Endothelial cell of umbilical vein (primary cell): ENCODE results near the gene CEBPG.

Source experiments
- CTCF ChIP-seq, 2 donors: IDR thresholded peaks; 1 replicate in 1 of 2; 2 replicates in 1 of 2; pipeline ENCODE4 v1.5.1; 2011; ENCODE audit warnings: low read length in 2 of 2, mild to moderate bottlenecking in 2 of 2, moderate library complexity in 2 of 2, control low read depth in 1 of 2, inconsistent platforms in 1 of 2, low read depth in 1 of 2; ENCODE audit not compliant: insufficient read depth in 1 of 2; ENCODE audit errors: extremely low read depth in 1 of 2
- EZH2 ChIP-seq: IDR thresholded peaks from 2 replicates; pipeline ENCODE4 v1.6.1; 2012; ENCODE audit warnings: borderline replicate concordance, low read depth, mild to moderate bottlenecking, moderate library complexity, low read length, inconsistent platforms; ENCODE audit not compliant: severe bottlenecking
- FOS ChIP-seq: IDR thresholded peaks from 2 replicates; pipeline ENCODE4 v1.6.1; 2011; ENCODE audit warnings: mild to moderate bottlenecking, low read length, moderate library complexity, borderline replicate concordance; ENCODE audit not compliant: insufficient read depth
- GATA2 ChIP-seq: IDR thresholded peaks from 2 replicates; pipeline ENCODE4 v1.7.0; 2011; ENCODE audit warnings: low read depth, mild to moderate bottlenecking, moderate library complexity, mixed read lengths, low read length; ENCODE audit not compliant: insufficient read length, insufficient read depth
- JUN ChIP-seq: IDR thresholded peaks from 2 replicates; pipeline ENCODE4 v1.6.1; 2011; ENCODE audit warnings: borderline replicate concordance, low read depth; ENCODE audit not compliant: insufficient read length, insufficient read depth
- MAX ChIP-seq: IDR thresholded peaks from 2 replicates; pipeline ENCODE4 v1.6.1; 2011; ENCODE audit not compliant: insufficient read depth, insufficient read length
- MYC ChIP-seq: IDR thresholded peaks from one replicate; pipeline ENCODE4 v1.6.1; 2011; ENCODE audit warnings: mild to moderate bottlenecking, low read depth, low read length
- POLR2A ChIP-seq: IDR thresholded peaks from 2 replicates; pipeline ENCODE4 v1.6.1; 2012; ENCODE audit warnings: low read depth, mild to moderate bottlenecking, control low read depth, low read length
- POLR2AphosphoS5 ChIP-seq: IDR thresholded peaks from 2 replicates; pipeline ENCODE4 v1.6.1; 2012; ENCODE audit warnings: low read depth, mild to moderate bottlenecking, control low read depth, low read length, moderate library complexity; ENCODE audit not compliant: insufficient read depth

- TF ChIP-seq POLR2AphosphoS5: no peak
- no peak for TF ChIP-seq JUN
- no peak for TF ChIP-seq CTCF (IDR thresholded peaks at IDR 0.05; ENCODE audit: extremely low read depth in 1 of 2, insufficient read depth in 1 of 2, low read depth in 1 of 2, low read length in 2 of 2)
- TF ChIP-seq MAX: no peak
- no peak for TF ChIP-seq POLR2A
- TF ChIP-seq EZH2: no peak
- no peak for TF ChIP-seq MYC
- TF ChIP-seq GATA2: no peak
- no peak for TF ChIP-seq FOS
Observed at GRCh38 chr19:33399081-33399744, 25.7 kb downstream of the CEBPG start.
